HUDEP-2 (cell line): ENCODE results near the gene MAGI2.
"Not testable (repeated sequence)": the region's sequence is repeated elsewhere in the genome, so short reads cannot be mapped to it uniquely, and the experiment has no call there.

Source experiments
- DNase-seq, 76 experiments: peaks; one replicate each; lab custom pipeline; 2025; ENCODE audit not compliant: unreplicated experiment in 76 of 76; lab: John Stamatoyannopoulos, UW

Gene MAGI2

DNA sequence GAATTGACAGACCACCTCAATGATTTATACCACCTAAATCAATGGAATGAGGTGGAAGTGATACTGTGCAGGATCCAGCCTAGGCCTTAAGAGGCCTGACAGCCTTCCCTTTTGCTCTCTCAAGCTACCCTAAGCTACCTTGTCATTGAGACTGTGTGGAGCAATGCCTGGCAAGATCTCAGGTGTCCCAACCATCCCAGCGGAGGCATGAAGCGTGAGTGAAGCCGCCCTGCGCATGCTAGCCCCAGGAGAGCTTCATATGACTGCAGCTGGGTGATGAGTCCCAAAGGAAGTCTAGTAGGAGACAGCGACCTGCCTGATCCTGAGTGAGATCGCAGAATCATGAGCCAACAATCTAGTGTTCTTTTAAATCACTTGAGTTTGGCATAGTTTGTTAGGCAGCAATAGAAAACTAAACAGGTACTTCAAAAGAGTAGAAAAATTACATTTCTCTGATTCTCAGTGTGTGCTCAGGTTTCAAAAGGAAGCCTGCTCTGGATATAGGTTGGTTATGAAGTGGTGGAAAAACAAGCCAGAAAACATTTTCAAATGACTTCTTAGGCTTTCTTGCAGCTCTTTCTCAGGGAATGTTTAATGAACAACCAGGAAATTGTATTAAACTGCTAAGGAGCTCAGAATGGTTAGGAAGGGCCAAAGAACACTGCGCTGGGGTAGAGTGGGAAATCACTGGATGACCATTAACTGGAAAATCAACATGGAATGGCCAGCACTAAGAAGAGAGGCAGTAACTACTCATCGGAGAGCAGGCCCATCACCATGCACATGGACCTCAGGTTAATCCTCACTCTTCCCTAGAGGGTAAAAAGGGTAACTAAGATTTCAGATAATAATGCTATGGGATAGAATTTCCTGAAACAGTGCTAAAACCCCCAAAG, 1119.7 kb downstream of the MAGI2 start:
- DNase-seq: no peak

DNA sequence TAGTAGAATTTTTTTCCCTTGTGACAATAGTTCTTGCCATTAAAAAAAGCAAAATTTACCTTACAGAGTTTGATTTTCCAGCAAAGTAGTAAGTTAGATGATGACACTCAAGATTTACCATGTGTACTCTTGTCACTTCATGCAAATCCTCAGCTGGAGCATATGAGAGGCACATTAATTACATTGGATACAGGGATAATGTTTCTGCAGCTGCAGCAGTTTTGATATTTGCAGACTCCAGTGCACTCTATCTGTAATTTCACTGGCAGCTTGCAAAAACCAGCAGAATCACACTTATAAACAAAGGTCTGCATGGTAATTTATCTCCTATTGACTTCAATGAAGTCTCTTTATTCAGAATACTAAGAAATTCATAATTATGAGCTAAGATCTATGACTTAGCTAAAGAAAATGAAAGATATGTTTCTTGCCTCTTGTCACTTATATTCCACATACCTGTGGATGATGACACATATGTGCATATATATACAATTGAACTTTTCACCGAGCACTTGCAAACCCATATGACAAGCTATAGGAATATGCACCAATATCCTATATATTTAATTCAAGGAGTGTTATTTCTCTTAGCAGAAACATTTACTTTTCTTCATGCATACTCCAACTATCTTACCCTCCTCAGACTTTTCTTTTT, 1124.3 kb downstream of the MAGI2 start:
- DNase-seq: no peak

DNA sequence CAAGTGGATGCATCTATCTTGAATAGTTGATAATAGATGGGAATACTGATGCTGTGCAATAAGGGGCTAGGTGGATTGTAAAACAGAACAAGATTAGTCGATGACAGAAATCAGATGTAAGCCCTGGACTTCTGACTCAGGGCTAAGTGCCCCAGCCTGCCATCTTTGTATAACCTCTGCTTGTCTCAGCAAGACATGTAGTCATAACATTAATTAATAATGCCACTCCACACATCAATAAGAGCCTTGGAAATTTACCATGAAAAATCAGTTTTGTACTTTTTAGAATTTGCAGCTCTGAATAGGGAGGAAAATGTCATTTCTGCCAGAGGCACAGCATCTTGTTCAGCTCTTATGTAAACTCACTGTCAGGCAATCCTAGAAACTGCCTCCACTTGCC, 1125.7 kb downstream of the MAGI2 start:
- no peak for DNase-seq

DNA sequence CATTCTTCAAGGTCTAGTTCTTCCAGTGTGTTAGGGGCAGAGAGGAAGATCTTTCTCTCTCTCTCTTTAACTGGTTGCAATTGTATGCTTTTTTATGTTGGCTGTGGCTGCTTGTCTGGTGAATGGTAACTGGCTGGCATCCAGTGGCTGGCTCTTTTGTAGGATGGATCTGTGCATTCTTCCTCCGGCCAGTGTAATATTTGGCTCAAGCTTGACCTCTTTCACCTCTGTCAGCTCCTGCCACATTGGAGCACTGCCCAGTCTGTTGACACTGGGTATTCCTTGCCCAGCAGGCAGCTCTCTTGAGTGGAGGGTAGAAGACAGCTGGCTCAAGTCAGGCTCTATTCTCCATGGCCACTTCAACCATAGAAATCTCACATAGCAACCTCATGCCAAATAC, 1126.6 kb downstream of the MAGI2 start:
- no peak for DNase-seq

DNA sequence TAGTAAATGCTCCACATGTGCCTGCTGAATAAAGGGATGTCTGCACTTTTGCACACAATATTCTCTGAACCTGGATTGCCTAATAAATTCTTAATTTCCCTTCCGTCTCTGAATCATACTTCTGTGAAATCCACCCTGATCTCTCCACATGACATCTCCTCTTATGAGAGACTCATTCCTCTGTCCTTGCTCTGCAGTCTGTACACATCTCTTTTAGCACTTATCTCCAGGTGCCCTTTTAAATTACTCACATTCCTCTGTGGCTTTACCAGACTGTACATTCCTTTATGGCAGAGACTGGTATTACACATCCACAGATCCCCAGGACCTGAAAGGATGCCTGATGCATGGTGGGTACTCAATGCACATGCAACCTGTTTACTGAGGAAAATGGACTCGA, 1127.3 kb downstream of the MAGI2 start:
- DNase-seq: no peak

DNA sequence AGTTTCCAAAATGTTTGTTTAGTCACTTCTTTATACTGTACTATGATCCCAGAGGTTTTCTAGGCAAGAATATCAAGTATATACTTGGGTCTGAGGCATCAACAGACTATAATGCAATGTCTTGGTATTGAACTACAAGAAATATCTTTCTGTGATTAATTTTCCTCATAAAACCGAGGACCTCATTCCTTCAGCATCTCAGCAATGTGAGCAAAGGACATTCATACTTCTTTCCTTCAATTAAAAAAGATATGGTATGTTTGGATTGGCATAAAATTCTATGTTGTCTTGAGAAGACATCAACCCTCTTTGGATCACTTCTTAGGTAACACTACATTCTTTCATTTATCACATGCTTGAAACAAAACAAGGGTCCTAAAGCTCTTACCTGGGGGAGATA, 1130.3 kb downstream of the MAGI2 start:
- DNase-seq: no peak

- not testable (repeated sequence) for DNase-seq
Measured at GRCh38 chr7:78322231-78322630, 1131.2 kb downstream of the MAGI2 start.

GRCh38 chr7:78317371-78317770, 1136.1 kb downstream of the MAGI2 start:
- DNase-seq: no peak

DNA sequence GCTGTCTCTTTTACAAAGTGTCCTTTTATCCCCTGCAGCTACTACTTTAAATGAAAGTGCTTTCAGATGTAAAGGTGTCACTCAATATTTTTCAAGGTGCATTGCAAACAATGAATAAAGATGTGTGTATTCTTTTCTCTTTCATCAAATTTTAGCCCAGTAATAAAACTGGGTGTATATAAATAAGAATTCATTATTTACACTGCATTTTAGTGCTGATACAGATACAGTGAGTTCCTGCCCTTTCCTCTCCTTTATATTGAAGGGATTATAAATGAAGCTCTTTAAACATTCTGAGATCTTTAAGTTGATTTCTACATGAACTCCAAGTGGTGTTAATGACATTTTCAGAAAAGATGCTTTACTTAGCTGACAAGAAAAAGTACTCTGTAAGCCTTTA, 1137.4 kb downstream of the MAGI2 start:
- DNase-seq: no peak

- no peak for DNase-seq
Measured at GRCh38 chr7:78315119-78315518, 1138.3 kb downstream of the MAGI2 start.

- DNase-seq: no peak
Measured at GRCh38 chr7:78311181-78311580, 1142.3 kb downstream of the MAGI2 start.

DNA sequence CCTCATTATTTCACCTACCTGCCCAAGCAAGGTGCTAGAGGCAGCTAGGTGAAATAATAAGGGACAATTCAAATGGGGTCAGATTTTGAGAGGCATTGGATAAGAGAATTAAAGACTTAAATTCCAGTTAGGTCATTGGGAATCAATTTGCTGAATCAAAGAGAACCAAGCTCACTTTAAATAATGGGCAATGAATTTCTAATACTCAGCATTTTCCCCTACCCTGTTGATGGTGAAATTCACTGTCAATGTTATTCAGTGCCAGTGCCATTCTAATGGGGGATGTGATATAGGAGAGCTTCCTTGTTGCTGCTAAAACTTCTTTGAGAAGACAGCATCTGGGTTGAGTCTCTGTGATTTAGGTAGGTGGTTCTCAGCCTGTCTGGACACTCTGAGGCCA, 1145.6 kb downstream of the MAGI2 start:
- no peak for DNase-seq

GRCh38 chr7:78306634-78307033, 1146.8 kb downstream of the MAGI2 start:
- DNase-seq: no peak

- DNase-seq: no peak
Measured at GRCh38 chr7:78301407-78301806, 1152.1 kb downstream of the MAGI2 start.

GRCh38 chr7:78299088-78299487, 1154.4 kb downstream of the MAGI2 start:
- no peak for DNase-seq

DNA sequence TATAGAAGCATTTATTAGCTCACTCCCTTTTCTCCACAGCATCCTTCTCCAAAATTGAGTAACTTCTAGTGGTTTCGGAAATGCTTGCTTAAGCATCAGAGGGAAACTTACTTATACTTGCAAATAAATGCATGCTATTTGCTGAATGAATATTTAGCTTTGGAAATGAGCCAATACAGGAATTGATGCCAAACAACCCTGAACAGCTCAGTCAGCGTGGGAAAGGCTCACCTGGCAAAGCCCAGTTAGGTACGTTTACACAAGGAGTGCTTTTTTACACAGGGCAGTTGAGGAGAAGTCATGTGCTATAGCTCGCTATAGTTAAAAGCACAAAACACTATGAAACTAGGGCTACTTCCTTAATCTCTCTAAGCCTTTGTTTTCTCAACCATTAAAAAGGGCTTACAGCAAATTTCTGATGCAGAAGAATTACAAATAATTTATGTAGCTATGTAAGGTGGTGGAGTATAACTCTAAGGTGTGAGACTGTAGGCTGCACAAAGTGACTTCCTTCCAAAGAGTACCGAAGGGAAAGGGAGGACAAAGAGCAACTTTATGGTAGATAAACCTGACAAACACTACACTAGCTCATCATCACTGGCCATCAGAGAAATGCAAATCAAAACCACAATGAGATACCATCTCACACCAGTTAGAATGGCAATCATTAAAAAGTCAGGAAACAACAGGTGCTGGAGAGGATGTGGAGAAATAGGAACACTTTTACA, 1156.7 kb downstream of the MAGI2 start:
- no peak for DNase-seq

DNA sequence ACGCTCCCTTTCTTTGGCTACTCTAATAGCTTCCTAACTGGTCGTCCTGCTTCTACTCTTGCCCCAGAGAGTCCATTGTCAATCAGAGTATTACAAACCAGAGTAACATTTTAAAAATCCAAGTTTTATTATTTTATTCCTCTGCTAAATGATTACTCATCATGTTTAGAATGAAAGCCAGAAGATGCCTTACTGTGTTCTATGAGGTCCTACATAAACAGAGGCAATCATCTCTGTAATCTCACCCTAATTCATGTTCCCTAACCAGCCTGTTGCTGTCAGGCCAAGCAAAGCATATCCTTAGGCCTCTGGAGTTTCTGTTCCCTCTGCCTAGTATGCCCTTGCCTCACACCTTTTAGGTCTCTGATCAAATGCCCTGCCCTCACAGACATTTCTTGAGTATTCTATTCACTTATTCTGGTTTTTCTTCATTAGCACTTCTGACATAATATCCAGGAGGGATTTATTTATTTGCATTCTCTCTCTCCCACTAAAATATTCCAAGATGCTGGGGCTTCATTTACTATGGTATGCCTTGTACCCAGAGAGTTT, 1157.3 kb downstream of the MAGI2 start:
- no peak for DNase-seq

DNA sequence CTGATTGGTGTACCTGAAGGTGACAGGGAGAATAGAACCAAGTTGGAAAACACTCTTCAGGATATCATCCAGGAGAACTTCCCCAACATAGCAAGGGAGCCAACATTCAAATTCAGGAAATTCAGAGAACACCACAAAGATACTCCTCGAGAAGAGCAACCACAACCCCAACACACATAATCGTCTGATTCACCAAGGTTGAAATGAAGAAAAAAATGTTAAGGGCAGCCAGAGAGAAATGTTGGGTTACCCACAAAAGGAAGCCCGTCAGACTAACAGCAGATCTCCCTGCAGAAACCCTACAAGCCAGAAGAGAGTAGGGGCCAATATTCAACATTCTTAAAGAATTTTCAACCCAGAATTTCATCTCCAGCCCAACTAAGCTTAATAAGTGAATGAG, 1164.0 kb downstream of the MAGI2 start:
- not testable (repeated sequence) for DNase-seq

DNA sequence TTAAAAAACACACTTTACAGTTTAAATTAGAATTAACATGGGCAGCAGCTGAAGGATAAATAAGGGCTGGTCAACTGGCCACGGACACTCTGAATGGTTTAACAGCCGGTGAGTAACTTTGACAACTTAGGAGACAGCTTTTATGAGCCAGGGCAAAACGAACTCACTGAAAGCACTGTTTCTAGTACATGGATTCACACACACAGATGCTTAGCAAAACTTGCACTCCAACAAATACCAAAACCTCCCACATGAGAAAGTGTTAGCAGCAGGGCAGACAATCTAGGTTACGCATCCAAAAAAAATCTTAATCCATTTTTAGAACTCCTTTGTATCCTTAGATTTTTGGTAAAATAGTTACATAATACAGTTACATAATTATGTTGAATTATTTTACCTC, 1168.5 kb downstream of the MAGI2 start:
- DNase-seq: no peak

DNA sequence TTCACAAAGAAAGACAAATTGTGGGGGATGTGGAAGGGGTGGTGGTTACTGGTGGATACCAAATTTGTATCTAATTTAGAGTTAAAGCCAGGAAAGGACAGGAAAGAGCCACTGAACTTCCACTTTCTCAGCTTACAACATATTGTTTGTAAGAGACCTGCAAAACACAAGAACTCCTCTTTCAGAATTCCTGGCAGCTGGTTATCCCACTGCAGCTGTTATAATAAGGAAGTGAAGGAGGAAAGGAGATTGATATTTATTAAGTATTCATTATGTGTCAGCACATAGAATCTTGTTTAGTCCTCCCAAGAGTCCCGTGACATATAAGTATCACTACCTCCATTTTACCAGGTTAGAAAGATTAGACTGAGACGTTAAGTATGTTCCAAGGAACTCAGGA, 1173.2 kb downstream of the MAGI2 start:
- no peak for DNase-seq

GRCh38 chr7:78279457-78279856, 1174.0 kb downstream of the MAGI2 start:
- no peak for DNase-seq
